NCI-H1694 treated with DMSO at 0.1 percent for 48 hours (cell line): ENCODE measurements around the gene DAP.
A peak's percentile ranks its signal among the peaks of the same experiment; 100 is the strongest.

ENCODE experiments used
- DNase-seq: peaks from one replicate; lab custom pipeline; 2025; lab: John Stamatoyannopoulos, UW

Gene DAP

DNA sequence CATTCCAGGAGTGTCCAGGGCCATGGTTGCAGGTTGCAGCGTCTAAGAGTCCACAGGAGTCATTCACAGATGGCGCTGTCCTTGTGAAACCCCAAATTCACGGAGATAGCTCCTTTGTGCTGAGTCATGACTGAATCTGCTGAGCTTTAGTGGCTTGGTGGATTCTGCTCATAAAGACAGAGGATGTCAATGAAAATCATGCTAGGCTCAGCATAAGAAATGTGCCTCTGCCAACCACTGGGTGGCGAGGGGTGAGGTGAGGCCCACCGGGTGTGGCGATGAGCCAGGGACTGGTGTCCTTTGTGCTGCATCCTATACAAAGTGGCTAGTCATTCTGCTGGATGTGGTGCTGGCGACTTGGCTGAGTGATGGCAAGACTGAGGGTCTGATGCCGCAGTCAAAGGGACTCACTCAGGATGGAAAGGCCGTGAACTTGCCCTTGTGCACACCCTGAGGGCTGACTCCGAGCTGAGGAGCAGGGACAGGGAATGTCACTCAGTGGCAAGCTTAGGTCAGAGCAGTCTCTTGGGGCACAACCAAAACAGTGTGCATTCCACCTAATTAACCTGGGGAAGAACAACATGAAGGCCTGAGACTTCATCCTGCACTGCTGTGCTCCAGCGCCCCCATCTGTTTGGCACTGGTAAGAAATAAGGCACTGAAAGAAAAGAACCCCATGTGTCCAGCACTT is 71.5 kb downstream of the DAP start:
- peak; percentile 77 for DNase-seq

DNA sequence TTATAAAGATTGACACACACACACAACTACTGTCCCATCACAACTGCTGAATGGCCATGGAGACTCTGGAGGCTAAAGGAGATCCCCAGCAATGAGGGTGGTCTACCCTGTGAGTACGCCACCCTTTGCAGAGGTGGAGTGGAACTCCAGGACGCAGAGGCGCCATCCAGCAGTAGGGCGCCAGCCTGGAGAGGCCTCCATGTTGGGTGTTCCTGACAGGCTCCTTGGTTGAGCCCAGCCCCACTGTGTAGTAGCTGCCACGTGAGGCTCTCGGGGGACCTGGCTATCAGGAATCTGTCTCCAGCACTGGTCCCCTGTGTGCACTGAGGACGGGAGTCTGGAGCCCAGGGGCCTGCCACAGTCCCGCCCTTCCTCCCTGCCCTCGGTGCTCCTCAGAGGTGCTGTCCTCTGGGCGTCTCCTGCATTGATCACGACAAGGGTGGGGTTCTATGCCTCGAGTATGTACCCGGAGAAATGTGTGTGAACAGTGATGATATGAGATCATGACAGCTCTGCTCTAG is 72.3 kb downstream of the DAP start:
- DNase-seq, result no peak

DNA sequence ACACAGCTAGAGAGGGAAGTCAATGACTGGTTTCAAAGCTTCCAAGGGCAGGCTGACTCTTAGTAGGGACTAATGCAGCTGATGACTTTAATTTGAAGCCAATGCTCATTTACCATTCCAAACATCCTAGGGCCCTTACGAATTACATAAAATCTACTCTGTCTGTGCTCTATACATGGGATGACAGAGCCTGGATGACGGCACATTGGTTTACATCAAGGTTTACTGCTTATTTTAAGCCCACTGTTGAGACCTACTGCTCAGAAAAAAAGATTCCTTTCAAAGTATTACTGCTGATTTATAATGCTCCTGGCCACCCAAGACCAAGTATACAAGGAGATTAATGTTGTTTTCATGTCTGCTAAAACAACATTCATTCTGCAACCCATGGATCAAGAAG is 74.1 kb downstream of the DAP start:
- no peak for DNase-seq

DNA sequence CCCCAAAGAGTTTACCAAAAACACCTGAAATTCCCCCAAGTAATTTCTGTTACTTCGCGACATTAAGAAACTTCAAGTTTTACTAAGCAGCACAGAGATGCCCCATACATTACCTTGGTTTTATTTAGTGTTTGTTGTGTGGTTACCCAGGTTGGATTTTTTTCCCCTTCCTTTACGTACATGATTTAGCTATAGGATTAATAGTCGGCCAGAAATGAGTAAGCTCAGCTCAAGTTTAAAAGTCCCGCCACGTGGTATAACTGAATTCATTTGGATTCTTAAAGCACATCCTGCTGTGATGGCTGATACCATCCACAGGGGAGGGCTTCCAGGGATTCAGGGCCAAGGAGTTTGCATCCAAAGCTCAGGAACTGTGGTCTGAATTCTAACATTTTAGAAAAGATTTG is 75.9 kb downstream of the DAP start:
- no peak for DNase-seq

DNA sequence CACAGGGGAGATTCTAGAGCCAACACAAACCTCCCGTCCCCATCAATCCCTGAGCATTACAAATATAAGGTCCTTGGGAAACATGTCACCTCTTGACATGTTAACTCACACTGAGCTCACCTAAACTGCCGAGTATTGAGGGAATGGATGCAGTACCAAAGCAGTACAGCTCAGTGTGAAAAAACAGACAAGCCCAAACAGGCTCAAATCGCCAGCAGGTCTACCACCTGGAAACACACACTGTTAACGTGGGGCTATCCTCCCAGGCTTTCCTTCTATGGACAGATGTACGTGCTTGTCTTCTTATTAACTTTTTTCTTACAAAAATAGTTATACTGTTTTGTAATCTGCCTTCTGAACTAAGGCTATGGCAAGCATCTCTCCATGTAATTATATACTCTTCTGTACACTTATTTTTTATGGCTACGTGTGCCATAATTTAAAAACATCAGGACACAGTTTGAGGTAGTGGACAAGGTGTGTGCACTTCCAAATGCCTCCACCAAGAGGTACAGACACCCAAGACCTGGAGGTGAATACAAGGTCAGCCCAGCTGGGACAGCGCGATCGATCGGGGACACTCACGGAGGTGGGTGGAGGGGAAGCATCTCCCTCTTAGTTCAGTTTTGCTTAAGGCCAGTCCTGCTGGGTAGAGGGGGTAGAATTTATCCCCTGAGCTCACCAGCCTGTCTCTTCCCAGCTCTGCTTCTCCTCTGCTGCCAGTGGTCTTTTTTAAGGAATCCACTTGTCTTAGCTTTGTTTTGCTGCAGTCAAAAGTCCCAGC is 76.5 kb downstream of the DAP start:
- DNase-seq, result no peak

DNA sequence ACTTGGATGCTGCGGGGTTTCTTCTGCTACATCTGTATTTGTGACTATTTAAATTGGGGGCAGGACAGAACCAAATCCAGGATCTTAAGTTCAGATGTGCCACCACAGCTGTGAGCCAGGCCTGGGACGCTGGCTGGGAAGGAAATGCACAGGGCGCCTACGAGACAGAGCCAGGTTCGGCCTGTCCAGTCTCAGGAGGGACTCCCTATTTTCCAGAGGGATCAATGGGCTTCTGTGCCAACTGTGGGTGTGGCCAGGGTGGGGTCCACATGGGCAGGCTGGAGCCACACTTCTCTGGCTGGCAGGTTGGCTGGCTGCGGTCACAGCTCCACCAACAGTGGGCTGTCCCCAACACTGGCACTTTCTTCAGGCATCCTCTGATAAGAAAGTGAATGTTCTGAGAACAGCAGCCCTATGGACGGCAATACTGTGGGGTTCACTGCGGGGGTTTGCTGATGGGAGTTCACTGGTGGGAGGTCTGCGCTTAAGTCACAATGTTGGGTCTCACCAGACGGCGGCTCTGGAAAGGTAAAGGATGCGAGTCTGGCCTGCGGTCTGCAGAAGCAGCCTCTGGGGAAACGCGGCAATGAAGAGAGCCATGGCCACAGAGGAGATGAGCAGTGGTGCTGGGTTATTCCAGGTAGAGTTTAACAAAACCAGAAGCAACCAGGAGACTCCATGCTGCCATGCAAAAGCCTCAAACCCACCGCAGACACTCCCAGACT is 78.1 kb downstream of the DAP start:
- no peak for DNase-seq

DNA sequence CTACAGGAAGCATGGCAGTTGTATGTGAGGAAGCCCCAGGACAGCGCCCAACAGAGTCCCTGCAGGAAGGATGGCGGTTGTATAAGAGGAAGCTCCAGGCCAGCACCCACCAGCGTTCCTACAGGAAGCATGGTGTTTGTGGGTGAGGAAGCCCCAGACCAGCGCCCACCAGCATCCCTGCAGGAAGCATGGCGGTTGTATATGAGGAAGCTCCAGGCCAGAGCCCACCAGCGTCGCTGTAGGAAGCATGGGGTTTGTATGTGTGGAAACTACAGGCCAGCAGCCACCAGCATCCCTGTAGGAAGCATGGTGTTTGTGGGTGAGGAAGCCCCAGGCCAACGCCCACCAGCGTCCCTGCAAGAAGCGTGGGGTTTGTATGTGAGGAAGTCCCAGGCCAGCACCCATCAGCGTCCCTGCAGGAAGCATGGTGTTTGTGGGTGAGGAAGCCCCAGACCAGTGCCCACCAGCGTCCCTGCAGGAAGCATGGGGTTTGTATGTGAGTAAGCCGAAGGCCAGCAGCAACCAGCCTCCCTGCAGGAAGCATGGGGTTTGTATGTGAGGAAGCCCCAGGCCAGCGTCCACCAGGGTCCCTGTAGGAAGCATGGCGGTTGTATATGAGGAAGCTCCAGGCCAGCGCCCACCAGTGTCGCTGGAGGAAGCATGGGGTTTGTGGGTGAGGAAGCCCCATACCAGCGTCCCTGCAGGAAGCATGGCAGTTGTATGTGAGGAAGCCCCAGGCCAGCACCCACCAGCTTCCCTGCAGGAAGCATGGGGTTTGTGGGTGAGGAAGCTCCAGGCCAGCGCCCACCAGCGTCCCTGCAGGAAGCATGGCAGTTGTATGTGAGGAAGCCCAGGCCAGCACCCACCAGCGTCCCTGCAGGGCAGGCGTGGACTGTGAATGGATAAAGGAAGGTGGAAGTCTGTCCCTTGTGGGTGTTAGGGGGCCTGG is 79.0 kb downstream of the DAP start:
- no peak for DNase-seq

DNA sequence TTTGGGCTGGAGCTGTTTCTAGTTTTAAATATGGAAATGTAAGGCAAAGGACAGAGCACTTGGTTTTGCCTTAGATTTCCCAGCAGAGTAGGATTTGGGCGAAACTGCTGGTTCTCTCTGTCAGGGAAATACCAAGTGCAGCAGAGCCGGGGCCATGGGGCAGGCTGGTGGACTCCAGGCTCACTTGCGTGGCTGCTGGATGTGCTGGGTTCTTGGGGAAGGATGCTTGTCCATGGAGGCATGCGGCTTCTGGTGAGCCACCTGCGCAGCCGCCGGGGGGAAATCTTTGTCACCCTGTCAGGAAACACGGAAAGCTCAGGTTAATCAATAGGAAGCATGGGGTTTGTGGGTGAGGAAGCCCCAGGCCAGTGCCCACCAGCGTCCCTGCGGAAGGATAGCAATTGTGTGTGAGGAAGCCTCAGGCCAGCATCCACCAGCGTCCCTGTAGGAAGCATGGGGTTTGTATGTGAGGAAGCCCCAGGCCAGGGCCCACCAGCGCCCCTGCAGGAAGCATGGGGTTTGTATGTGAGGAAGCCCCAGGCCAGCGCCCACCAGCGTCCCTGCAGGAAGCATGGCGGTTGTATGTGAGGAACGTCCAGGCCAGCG is 80.1 kb downstream of the DAP start:
- no peak for DNase-seq

DNA sequence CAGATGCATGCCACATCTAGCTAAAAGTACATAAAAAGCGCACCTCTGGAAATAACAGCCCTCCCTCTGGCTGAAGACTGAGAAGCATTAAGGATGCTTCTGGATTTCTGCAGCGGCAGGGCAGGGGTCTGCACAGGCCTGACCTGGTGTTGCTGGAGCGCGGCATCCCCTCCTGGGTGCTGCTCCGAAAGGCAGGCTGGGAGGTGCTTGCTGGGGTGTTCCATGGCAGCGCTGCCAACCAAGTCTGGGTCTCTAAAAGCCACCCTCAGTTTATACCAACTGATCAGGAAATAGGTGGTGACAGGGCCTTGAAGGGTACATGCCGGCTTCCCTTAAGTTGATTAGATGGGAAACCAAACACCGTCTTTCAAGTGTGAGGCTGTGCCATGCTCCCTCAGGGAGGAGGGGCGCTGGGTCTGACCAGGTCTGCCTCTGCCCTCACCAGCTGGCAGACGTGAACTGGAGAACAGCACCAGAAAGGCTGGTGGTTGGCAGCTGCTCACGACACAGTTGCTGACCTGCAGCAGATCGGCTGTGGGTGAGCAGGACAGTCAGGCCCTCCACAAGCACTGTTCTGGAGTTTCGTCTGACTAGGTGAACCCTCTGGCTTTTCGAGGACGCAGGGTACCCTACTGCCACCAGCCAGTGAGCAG is 81.6 kb downstream of the DAP start:
- no peak for DNase-seq

DNA sequence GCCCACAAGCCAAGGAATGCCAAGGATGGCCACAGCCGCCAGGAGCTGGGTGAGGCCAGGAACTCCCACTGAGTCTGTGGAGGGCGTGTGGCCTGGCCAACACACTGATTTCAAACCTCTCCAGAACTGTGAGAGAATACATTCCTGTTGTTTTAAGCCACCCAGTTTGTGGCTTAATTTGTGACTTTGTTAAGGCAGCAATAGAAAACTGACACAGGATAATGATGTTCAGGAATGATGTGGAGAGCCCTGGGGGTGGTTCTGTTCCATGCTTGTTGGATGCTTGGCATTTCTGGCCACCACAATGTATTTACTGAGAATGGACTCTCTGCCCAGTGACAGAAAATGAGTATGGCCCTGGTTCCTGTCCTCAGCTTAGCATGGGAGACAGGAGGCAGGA is 82.8 kb downstream of the DAP start:
- no peak for DNase-seq

DNA sequence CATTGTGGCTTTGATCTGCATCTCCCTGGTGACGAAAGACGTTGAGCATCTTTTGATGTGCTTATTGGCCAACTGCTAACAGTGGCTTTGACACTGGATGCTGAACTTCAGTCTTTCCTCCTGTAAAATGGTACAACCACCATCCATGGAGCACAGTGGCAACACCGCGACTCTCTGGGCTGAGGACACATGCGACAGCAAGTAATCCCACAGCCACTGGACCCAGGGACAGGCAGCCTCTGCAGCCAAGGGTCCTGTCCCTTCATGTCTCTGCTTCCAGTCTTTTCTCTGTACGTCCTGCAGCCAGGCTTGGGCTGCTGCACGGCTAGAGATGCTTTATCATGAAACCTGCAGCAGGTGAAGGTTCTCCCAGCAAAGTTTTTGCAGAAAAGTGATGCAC is 83.5 kb downstream of the DAP start:
- DNase-seq, result no peak

DNA sequence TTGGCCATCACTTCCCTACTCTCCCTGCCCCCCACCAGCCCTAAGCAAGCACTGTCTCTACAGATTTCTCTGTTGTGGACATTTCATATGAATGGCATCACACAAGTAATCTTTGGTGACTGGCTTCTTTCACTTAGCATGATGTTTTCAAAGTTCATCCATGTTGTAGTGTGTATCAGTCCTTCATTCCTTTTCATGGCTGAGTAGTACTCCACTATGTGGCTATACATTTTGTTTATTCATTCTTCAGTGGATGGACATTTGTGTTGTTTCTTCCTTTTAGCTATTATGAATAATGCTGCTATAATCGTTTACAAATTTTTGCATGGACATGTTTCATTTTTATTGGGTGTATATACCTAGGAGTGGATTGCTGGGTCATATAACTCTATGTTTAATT is 84.1 kb downstream of the DAP start:
- DNase-seq, result no peak

DNA sequence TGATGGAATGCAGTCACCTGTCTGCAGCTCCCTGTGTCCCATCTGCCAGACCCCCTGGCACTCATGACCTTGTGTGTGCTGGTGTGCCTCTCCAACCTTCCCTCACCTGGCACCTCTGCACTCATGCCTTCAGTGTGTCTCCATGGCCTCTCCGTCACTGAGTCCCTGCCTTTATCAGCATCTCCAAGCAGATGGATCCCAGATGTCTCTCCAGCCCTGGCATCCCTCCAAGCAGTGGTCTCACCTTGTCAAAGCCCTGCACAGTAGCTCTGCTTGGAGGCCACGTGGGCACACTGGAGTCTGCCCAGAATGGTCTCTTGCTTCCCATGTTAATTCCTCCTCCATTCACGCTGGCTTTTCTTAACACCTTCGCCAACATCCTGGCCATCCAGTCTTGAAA is 84.8 kb downstream of the DAP start:
- peak; percentile 65 for DNase-seq

DNA sequence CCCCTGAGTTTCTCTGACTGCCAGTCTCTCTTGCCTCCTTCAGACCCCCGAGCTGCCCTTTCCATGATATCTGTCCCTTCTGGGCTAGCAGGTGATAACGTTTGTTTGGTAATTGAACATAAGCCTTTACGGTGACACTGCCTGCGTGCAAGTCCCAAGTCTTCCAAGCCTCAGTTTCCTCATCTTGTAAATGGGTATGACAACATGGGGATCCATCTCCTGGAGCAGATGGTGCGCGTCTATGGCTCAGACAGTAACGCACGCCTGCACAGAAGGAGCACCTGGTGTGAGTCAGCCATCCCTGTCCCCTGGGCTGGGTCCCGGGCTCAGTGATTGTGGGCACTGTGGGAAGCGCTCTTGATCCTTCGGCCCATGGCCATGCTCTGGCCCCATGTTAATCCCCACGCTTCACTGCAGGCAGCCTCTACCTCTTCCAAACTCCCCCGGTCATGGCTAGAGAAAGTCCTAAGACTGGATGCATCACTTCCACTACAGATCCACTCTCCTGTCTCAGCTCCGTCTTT is 85.8 kb downstream of the DAP start:
- DNase-seq, result no peak

DNA sequence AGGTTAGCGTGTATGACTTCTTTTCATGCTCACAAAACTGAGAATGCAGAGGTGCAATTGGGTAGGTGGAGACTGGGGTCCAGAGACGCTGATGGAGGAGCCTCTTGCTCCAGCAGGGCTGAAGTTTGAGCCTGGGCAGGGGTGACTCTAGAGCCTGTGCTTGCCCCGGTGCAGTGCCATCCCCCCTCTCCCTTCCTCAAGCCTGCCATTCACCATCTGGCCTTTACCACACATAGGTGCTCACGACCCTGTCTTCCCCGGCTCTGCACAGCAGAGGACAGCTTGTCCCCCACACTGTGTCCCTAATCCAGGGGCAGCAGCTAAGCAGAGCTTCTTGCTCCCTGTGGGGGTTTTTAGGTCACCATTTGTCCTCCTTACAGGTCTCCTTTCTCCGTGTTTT is 86.5 kb downstream of the DAP start:
- no peak for DNase-seq

DNA sequence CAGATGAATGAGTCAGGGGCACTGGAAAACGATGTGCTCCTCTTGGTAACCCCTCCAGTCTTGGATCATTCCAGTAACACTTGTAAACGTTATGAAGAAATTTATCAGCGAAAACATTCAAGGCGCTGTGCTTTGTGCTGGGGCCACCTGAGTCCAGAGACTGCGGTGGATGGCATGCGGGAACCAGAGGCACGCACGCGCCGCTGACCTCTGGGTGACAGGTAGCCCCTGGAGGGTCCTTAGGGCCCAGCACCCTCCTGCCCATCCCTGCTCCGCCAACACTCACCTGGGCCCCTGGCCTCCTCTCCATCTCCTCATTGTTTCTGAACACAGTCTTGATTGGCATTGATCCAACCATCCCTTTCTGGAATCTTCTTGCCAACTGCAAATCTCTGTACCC is 86.9 kb downstream of the DAP start:
- no peak for DNase-seq

DNA sequence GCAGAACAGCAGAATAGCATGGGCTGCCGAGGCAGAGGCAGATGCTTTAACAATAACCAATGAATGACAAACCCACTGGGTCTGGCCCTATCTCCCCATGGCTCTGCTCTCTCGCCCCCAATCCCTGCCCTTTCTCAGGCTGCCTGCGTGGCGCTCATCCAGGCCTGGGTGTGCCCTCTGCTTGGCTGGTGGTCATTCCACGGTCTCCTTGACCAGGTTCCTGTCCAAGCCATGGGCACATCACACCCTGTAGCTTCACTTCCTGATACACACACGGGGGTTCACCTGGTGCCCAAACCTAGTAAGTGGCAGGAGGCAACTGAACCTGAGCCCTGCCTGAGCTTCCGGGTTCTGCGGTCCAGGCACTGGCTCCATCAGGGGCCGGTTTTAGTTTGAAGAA is 87.6 kb downstream of the DAP start:
- DNase-seq, result no peak

DNA sequence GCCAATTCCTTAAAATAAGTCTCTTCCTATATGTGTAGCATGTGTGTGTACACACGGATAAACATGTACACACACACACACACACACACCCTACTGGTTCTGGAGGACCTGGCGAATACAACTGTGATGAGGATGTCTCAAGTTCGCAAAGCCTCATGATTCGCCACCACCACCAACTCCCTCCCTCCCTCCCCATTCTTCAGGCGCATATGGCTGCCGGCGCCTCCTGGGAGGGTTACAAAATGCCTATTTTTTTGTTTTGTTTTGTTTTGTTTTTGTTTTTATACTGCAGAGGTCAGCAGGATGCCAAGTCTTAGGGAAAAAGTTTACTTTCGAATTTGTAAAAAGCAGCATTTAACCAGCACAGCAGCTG is 88.0 kb downstream of the DAP start:
- no peak for DNase-seq

DNA sequence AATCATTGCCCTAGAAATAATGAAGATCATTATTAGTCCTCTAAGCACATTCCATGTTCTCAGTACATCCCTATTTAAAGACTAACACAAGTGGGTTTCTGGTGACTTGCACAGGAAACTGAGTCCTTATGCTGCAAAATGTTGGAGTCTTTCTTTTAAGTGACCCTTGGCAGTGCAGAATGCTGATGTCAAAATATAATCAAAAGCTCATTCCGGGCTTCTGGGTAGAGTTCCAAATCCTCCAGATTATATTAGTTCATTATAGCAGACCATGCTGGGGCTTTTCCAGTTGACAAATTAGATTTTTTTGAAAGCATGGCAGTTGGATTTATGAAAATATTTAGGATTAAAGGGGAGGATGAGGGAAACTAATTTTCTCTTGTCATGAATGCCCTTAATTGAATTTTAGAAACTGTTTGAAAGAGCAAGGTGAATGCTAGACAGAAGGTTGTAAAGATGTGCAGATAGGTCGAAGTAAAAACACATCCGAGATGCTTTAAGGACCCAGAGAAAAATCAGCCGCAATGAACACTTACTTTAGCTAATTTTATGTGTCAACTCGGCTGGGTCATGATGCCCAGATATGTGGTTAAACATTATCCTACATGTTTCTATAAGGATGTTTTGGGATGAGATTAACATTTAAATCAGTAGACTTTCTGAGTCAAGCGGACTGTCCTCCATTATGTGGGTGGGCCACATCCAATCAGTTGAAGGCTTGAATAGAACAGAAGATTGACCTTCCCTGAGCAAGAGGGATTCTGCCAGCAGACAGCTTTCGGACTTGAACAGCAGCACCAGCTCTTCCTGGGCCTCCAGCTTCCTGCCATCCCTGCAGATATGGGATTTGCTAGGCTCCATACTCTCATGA is 88.7 kb downstream of the DAP start:
- no peak for DNase-seq
